A673 (cell line): ENCODE measurements around the gene LHX4. TPM values are rescaled to one million over a fixed set of nuclear protein-coding genes. Genes with fewer than 3 reads are reported as not detected.

Experiments used
- BruUV-seq: library from RNA; stranded (reverse); fragments of 400-500 nt; replicated peaks from 2 replicates; lab custom pipeline; 2021; lab: Mats Ljungman, UMichigan
- CTCF ChIA-PET: fragments of 300-600 bp; sonication (Branson Sonifier 250); formaldehyde crosslinking; loops from one replicate; lab custom pipeline; 2022; ENCODE audit warnings: antibody characterized with exemption; lab: Charles Lee
- POLR2A ChIA-PET: fragments of 300-600 bp; sonication (Branson Sonifier 250); formaldehyde crosslinking; loops from one replicate; lab custom pipeline; 2022; ENCODE audit warnings: antibody characterized with exemption; ENCODE audit not compliant: low non-redundant PET; lab: Charles Lee
- DNase-seq: peaks from one replicate; pipeline ENCODE4 v3.0.0-alpha.2; 2015; ENCODE audit warnings: low spot score
- H3K27ac ChIP-seq: fragments of 200-600 bp; sonication (generic); 2 replicates; pipeline ENCODE4 v1.5.1; 2016; ENCODE audit warnings: mixed run types, low read depth, mild to moderate bottlenecking, mixed read lengths, antibody characterized with exemption, low read length; ENCODE audit not compliant: poor library complexity, severe bottlenecking
- H3K27me3 ChIP-seq: fragments of 200-600 bp; sonication (generic); replicated peaks from 2 replicates; pipeline ENCODE4 v1.6.1; 2017; ENCODE audit warnings: mixed run types, low read depth, mild to moderate bottlenecking, mixed read lengths, antibody characterized with exemption, low read length; ENCODE audit not compliant: insufficient read depth, poor library complexity
- H3K36me3 ChIP-seq: fragments of 200-600 bp; sonication (generic); 2 replicates; pipeline ENCODE4 v1.6.1; 2016; ENCODE audit warnings: mixed run types, mild to moderate bottlenecking, mixed read lengths, antibody characterized with exemption, low read length; ENCODE audit not compliant: insufficient read depth, poor library complexity, severe bottlenecking
- H3K4me1 ChIP-seq: fragments of 200-600 bp; sonication (generic); 2 replicates; pipeline ENCODE4 v1.6.1; 2017; ENCODE audit warnings: mixed run types, mild to moderate bottlenecking, mixed read lengths, antibody characterized with exemption, low read length; ENCODE audit not compliant: insufficient read depth, poor library complexity, severe bottlenecking
- H3K4me3 ChIP-seq: fragments of 200-600 bp; sonication (generic); 2 replicates; pipeline ENCODE4 v1.5.1; 2016; ENCODE audit warnings: low read depth, mixed run types, mild to moderate bottlenecking, mixed read lengths, low read length; ENCODE audit not compliant: poor library complexity, severe bottlenecking
- H3K9me3 ChIP-seq: fragments of 200-600 bp; sonication (generic); 2 replicates; pipeline ENCODE4 v1.6.1; 2016; ENCODE audit warnings: mixed run types, low read depth, mild to moderate bottlenecking, mixed read lengths, antibody characterized with exemption, low read length; ENCODE audit not compliant: poor library complexity, severe bottlenecking
- EZH2 ChIP-seq: fragments of 200-600 bp; sonication (generic); IDR thresholded peaks from 2 replicates; pipeline ENCODE4 v1.6.1; 2017; ENCODE audit warnings: borderline replicate concordance, low read depth, mild to moderate bottlenecking, mixed read lengths, antibody characterized with exemption, low read length; ENCODE audit not compliant: poor library complexity, severe bottlenecking
- intact Hi-C: fragments of 100-400 bp; cut with micrococcal nuclease; formaldehyde crosslinking; loops from one replicate; pipeline ENCODE4 v1.10.0; 2022; ENCODE audit not compliant: unreplicated experiment
- total RNA-seq: library from RNA; stranded (reverse); gene quantifications from 2 replicates; pipeline ENCODE4 v1.2.3, GENCODE V29; 2021
- TF ChIP-seq, protein P1 (sequence below): fragments of 300-800, 200-600 bp; sonication (generic); conservative IDR thresholded peaks from 2 replicates; pipeline ENCODE4 v1.5.1; 2017; ENCODE audit warnings: low read depth, mild to moderate bottlenecking, antibody characterized with exemption, low read length, moderate library complexity, mixed read lengths

LHX4 gene
- total RNA-seq, 1 experiment from 2014 or later, result not detected

DNA sequence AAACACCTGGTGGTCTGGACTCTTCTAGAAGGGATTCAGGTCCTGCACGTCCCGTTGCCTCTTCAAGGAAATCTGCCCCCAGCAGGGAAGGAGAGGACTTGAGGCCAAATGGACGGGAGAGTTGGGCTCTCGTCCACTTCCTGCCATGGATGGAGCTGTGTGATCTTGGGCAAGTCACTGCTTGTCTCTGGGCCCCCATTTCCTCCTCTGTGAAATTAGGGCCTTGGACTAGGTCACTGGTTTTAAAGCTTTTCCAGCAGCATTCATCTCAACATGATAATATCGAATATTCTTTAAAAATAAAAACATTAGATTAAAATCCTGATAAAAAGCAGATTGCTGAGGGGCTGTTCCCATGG, 26.9 kb downstream of the LHX4 start:
- H3K36me3 ChIP-seq, result no peaks in the 10 kb centered on the region
- no peaks in the 10 kb centered on the region for H3K9me3 ChIP-seq
- TF ChIP-seq, protein P1, sequence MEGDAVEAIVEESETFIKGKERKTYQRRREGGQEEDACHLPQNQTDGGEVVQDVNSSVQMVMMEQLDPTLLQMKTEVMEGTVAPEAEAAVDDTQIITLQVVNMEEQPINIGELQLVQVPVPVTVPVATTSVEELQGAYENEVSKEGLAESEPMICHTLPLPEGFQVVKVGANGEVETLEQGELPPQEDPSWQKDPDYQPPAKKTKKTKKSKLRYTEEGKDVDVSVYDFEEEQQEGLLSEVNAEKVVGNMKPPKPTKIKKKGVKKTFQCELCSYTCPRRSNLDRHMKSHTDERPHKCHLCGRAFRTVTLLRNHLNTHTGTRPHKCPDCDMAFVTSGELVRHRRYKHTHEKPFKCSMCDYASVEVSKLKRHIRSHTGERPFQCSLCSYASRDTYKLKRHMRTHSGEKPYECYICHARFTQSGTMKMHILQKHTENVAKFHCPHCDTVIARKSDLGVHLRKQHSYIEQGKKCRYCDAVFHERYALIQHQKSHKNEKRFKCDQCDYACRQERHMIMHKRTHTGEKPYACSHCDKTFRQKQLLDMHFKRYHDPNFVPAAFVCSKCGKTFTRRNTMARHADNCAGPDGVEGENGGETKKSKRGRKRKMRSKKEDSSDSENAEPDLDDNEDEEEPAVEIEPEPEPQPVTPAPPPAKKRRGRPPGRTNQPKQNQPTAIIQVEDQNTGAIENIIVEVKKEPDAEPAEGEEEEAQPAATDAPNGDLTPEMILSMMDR, result no peak
- TF ChIP-seq EZH2, result no peak
- DNase-seq, result no peak
- H3K27ac ChIP-seq, result no peak overlapping the region
- H3K27me3 ChIP-seq, result no peaks in the 10 kb centered on the region
- ChIA-PET POLR2A (interaction anchor here (0.6 kb wide), 1 partner anchor 241 kb away, joined by 10 read pairs; no protein-coding TSS in a partner anchor), CTCF (no interaction called here)
- H3K4me3 ChIP-seq, result no peak overlapping the region
- intact Hi-C loops, result no loop called here
- H3K4me1 ChIP-seq, result no peaks in the 10 kb centered on the region
- no TSS peak for BruUV-seq

DNA sequence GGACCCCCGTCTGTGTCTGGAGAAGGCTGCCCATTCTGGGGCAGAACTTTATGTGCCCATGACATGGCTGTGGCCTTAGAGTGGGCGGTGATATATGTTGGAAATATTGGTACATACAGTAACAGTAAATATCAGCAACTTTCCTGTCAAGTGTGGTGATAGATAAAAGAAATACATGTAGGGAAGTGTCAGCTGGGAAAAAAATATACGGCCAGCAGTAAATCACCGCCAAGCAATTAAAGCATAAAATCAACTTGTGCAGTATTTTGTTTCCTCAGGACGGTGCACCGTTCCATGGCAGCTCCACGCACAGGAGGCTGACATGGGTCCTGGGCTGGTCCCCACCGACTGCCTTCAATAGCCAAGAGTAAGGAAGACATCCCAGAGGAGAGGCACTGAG, 27.4 kb downstream of the LHX4 start:
- no peaks in the 10 kb centered on the region for H3K27me3 ChIP-seq
- no peaks in the 10 kb centered on the region for H3K9me3 ChIP-seq
- intact Hi-C loops, result no loop called here
- no peaks in the 10 kb centered on the region for H3K4me1 ChIP-seq
- no TSS peak for BruUV-seq
- TF ChIP-seq EZH2, result no peak
- TF ChIP-seq, protein P1, result no peak
- POLR2A ChIA-PET, result no interaction called here
- no peak for DNase-seq
- no peak overlapping the region for H3K4me3 ChIP-seq
- no peaks in the 10 kb centered on the region for H3K36me3 ChIP-seq
- CTCF ChIA-PET, result no interaction called here
- no peak overlapping the region for H3K27ac ChIP-seq

DNA sequence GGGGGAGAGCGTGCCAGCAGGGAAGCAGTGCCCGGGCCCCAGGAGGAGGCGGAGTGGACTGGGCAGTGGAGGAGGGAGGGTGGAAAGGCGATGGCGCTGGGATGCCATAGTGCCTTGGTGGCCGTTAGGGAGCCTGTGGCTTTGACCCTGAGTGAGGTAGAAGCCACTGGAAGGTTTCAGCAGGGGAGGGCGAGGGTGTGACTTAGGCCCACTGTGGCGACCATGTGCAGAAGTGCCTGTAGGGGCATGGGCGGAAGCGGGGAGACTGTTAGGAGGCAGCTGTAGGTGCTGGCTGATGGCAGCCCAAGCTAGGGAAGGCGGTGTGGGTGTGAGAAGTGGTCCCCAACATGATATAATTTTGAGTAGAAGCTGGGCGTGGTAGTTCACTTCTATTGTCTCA, 28.2 kb downstream of the LHX4 start:
- no peaks in the 10 kb centered on the region for H3K36me3 ChIP-seq
- H3K4me1 ChIP-seq, result no peaks in the 10 kb centered on the region
- no peak overlapping the region for H3K4me3 ChIP-seq
- intact Hi-C loops, result no loop called here
- no TSS peak for BruUV-seq
- POLR2A ChIA-PET, result no interaction called here
- no peak for DNase-seq
- no peak overlapping the region for H3K27ac ChIP-seq
- H3K27me3 ChIP-seq, result no peaks in the 10 kb centered on the region
- TF ChIP-seq, protein P1, result no peak
- TF ChIP-seq EZH2, result no peak
- CTCF ChIA-PET, result no interaction called here
- H3K9me3 ChIP-seq, result no peaks in the 10 kb centered on the region
